Testis (tissue), 3 donors: ENCODE results near the gene PCP2. TPM values are rescaled to one million over a fixed set of nuclear protein-coding genes. Genes with fewer than 3 reads are reported as not detected.

ENCODE experiments used
- DNase-seq: peaks from one replicate; pipeline ENCODE4 v3.0.0-alpha.2; 2019
- H3K27ac ChIP-seq, 2 donors: fragments of 200-600 bp; sonication (generic); one replicate each; pipeline ENCODE4 v1.5.1; 2019
- H3K27me3 ChIP-seq: fragments of 200-600 bp; sonication (generic); one replicate; pipeline ENCODE4 v1.5.1; 2019
- H3K36me3 ChIP-seq: fragments of 200-600 bp; sonication (generic); one replicate; pipeline ENCODE4 v1.5.1; 2017; ENCODE audit warnings: low read depth; ENCODE audit errors: missing control alignments
- H3K4me1 ChIP-seq: fragments of 200-600 bp; sonication (generic); one replicate; pipeline ENCODE4 v1.5.1; 2019
- H3K4me3 ChIP-seq, 2 donors: fragments of 200-600 bp; sonication (generic); one replicate each; pipeline ENCODE4 v1.5.1; 2017 to 2019
- H3K9me3 ChIP-seq: fragments of 200-600 bp; sonication (generic); one replicate; pipeline ENCODE4 v1.5.1; 2017
- CTCF ChIP-seq, 3 experiments: fragments of 450-650 bp in 2 of 3; fragments of 200-600 bp in 1 of 3; sonication (generic) in 1 of 3; IDR thresholded peaks; one replicate each; pipeline ENCODE4 v1.5.1; 2016 to 2019; ENCODE audit warnings: antibody characterized with exemption in 3 of 3, mild to moderate bottlenecking in 2 of 3, moderate library complexity in 1 of 3
- POLR2A ChIP-seq: fragments of 450-650 bp; IDR thresholded peaks from one replicate; pipeline ENCODE4 v1.6.1; 2017; ENCODE audit warnings: antibody characterized with exemption, mild to moderate bottlenecking, moderate library complexity
- WGBS, 2 donors: methylation state at CpG; one replicate each; pipeline ENCODE4 v1.1.5; 2018; 5-methylcytosine and 5-hydroxymethylcytosine counted together
- intact Hi-C: fragments of 100-400 bp; cut with DNase I; formaldehyde crosslinking; loops from one replicate; pipeline ENCODE4 v1.15.1; 2023; ENCODE audit warnings: low total_unique reads
- polyA plus RNA-seq: library from polyadenylated mRNA; stranded (reverse); fragments of 350-450 nt; fragmentation: Illumina TruSeq; extraction: RNeasy Lipid Tissue Mini Kit (QIAGEN cat#74804); gene quantifications from one replicate; pipeline ENCODE4 v1.2.3, GENCODE V29; 2014; ENCODE audit warnings: low read depth, low replicate concordance; ENCODE audit not compliant: insufficient read depth
- total RNA-seq, 2 donors: library from RNA; depleted of rRNA; stranded (reverse); fragments of >200 nt; gene quantifications; one replicate each; pipeline ENCODE4 v1.2.3, GENCODE V29; 2016

Gene PCP2
- total and polyA plus RNA-seq, 3 donors from 2014 or later, result 38.2 to 164 (median 130) TPM

- intact Hi-C loops, result no loop called here
- DNase-seq, result no peak
- Histone ChIP-seq H3K36me3 (no peaks in the 10 kb centered on the region), H3K4me3 (no peak overlapping the region), H3K27ac (no peak overlapping the region), H3K27me3 (no peaks in the 10 kb centered on the region), H3K4me1 (peaks cover 33% of the 10 kb centered on the region), H3K9me3 (no peaks in the 10 kb centered on the region)
- TF ChIP-seq POLR2A (no peak), CTCF (IDR thresholded peaks at IDR 0.05) (no peak)
- WGBS, 2 donors, result 62 to 63% methylated on average over 9 of the region's 9 CpGs
Observed at GRCh38 chr19:7603919-7604318, 29.6 kb downstream of the PCP2 start.

GRCh38 chr19:7602935-7603497 is 30.5 kb downstream of the PCP2 start:
- Histone ChIP-seq H3K27me3 (no peaks in the 10 kb centered on the region), H3K36me3 (no peaks in the 10 kb centered on the region), H3K4me1 (peaks cover 33% of the 10 kb centered on the region), H3K27ac (peak overlapping the region in 1 of 2 donors; percentile 55), H3K4me3 (no peak overlapping the region), H3K9me3 (no peaks in the 10 kb centered on the region)
- TF ChIP-seq POLR2A (no peak), CTCF (IDR thresholded peaks at IDR 0.05) (no peak)
- intact Hi-C loops, result no loop called here
- DNase-seq, result no peak
- 13 to 34% methylated on average over 11 of the region's 11 CpGs for WGBS, 2 donors

- H3K27me3 ChIP-seq, result no peaks in the 10 kb centered on the region
Observed at GRCh38 chr19:7602240-7602934, 31.1 kb downstream of the PCP2 start.

GRCh38 chr19:7600721-7601120 is 32.8 kb downstream of the PCP2 start:
- no peaks in the 10 kb centered on the region for H3K36me3 ChIP-seq
- H3K9me3 ChIP-seq, result no peaks in the 10 kb centered on the region
- TF ChIP-seq CTCF (IDR thresholded peaks at IDR 0.05), result no peak
- no peak for TF ChIP-seq POLR2A
- H3K4me1 ChIP-seq, result peaks cover 22% of the 10 kb centered on the region
- no peaks in the 10 kb centered on the region for H3K27me3 ChIP-seq
- intact Hi-C loops, result no loop called here
- no peak for DNase-seq
- no peak overlapping the region for H3K4me3 ChIP-seq
- no peak overlapping the region for H3K27ac ChIP-seq

More at GRCh38 chr19:7602240-7602934, 31.1 kb downstream of the PCP2 start:
- intact Hi-C loops, result no loop called here
- 22 to 38% methylated on average over 15 of the region's 15 CpGs for WGBS, 2 donors
- Histone ChIP-seq H3K4me3 (no peak overlapping the region), H3K4me1 (peaks cover 30% of the 10 kb centered on the region), H3K27ac (peak overlapping the region; percentile 30 to 55), H3K9me3 (no peaks in the 10 kb centered on the region), H3K36me3 (no peaks in the 10 kb centered on the region)
- no peak for TF ChIP-seq CTCF (IDR thresholded peaks at IDR 0.05)
- TF ChIP-seq POLR2A, result no peak
- peak; percentile 92 for DNase-seq

DNA sequence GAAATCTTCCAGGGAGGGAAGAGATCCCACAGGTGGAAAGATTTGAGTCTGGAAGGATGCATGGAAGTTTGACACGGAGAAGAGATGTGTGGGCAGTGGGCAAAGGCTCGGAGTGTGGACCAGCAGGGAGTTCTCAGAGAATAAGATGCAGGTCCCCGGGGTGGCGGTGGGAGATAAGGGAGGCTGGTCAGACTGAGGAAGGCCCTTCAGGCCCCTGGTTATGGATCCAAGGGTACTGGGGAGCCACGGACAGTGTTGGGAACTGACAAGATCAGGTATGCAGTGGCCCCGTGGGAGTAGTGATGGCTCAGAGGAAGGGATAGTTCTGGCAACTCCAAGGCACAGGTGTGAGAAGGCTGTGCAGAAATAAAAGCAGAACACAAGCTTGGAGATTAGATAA is 35.3 kb downstream of the PCP2 start:
- Histone ChIP-seq H3K27me3 (no peaks in the 10 kb centered on the region), H3K4me3 (no peak overlapping the region), H3K4me1 (peaks cover 11% of the 10 kb centered on the region), H3K36me3 (no peaks in the 10 kb centered on the region), H3K27ac (no peak overlapping the region), H3K9me3 (no peaks in the 10 kb centered on the region)
- DNase-seq, result no peak
- 46 to 56% methylated on average over 6 of the region's 6 CpGs for WGBS, 2 donors
- intact Hi-C loops, result no loop called here
- no peak for TF ChIP-seq POLR2A
- TF ChIP-seq CTCF (IDR thresholded peaks at IDR 0.05), result no peak
